Esophagus (tissue), 2 donors: Measurements from ENCODE around the gene OR1F1. TPM values are rescaled to one million over a fixed set of nuclear protein-coding genes. Genes with fewer than 3 reads are reported as not detected.
"Not testable (repeated sequence)": the region's sequence is repeated elsewhere in the genome, so short reads cannot be mapped to it uniquely, and the experiment has no call there.

ENCODE experiments used
- H3K27ac ChIP-seq, 2 donors: one replicate each; pipeline ENCODE4 v1.5.1; 2013; ENCODE audit warnings: low read depth in 2 of 2, mild to moderate bottlenecking in 2 of 2, inconsistent platforms in 1 of 2, low read length in 1 of 2, moderate library complexity in 1 of 2
- H3K27me3 ChIP-seq, 2 donors: one replicate each; pipeline ENCODE4 v1.6.1; 2013; ENCODE audit warnings: low read length in 2 of 2, control low read depth in 1 of 2, mild to moderate bottlenecking in 1 of 2; ENCODE audit not compliant: insufficient read depth in 2 of 2, control insufficient read depth in 1 of 2
- H3K36me3 ChIP-seq, 2 donors: one replicate each; pipeline ENCODE4 v1.6.1; 2013; ENCODE audit warnings: low read length in 1 of 2; ENCODE audit not compliant: control insufficient read depth in 2 of 2, insufficient read depth in 2 of 2
- H3K4me1 ChIP-seq, 2 donors: one replicate each; pipeline ENCODE4 v1.6.1; 2013; ENCODE audit warnings: low read length in 1 of 2; ENCODE audit not compliant: control insufficient read depth in 2 of 2, insufficient read depth in 2 of 2
- H3K4me3 ChIP-seq, 2 donors: one replicate each; pipeline ENCODE4 v1.5.1; 2013; ENCODE audit warnings: low read length in 2 of 2, mild to moderate bottlenecking in 2 of 2, low read depth in 1 of 2, moderate library complexity in 1 of 2
- H3K9me3 ChIP-seq, 2 donors: one replicate each; pipeline ENCODE4 v1.6.1; 2013; ENCODE audit warnings: mild to moderate bottlenecking in 2 of 2, low read depth in 1 of 2, low read length in 1 of 2, moderate library complexity in 1 of 2; ENCODE audit not compliant: control insufficient read depth in 2 of 2, insufficient read depth in 1 of 2
- WGBS, 2 donors: extraction: QIAGEN DNeasy Blood & Tissue Kit; methylation state at CpG; one replicate each; pipeline ENCODE4 v1.1.7; 2013; 5-methylcytosine and 5-hydroxymethylcytosine counted together
- polyA plus RNA-seq, 2 donors: library from polyadenylated mRNA; stranded (reverse); fragments of 200-250 nt; gene quantifications; one replicate each; pipeline ENCODE4 v1.2.3, GENCODE V29; 2013
- donor health status: healthy with polysubstance abuse.
- donor health status: Bipolar disorder and iron deficiency.

The OR1F1 gene
- polyA plus RNA-seq, 2 donors = not detected

- 20 to 22% methylated on average over 41 of the region's 41 CpGs for WGBS, 2 donors
- H3K4me1 ChIP-seq = peaks cover 13% of the 10 kb centered on the region in 2 donors
- peaks cover 0 to 16% of the 10 kb centered on the region in 2 donors for H3K27me3 ChIP-seq
- H3K27ac ChIP-seq = no peak overlapping the region
- no peaks in the 10 kb centered on the region for H3K36me3 ChIP-seq
- H3K9me3 ChIP-seq = no peaks in the 10 kb centered on the region
- no peak overlapping the region for H3K4me3 ChIP-seq
These were observed 16.0 kb upstream of the OR1F1 start for GRCh38 chr16:3171855-3172593.

GRCh38 chr16:3173892-3174617 lies 13.9 kb upstream of the OR1F1 start:
- Histone ChIP-seq H3K4me1 (peaks cover 10 to 13% of the 10 kb centered on the region in 2 donors), H3K27me3 (peaks cover 0 to 16% of the 10 kb centered on the region in 2 donors), H3K27ac (no peak overlapping the region), H3K9me3 (no peaks in the 10 kb centered on the region), H3K36me3 (no peaks in the 10 kb centered on the region), H3K4me3 (no peak overlapping the region)
- 8 to 10% methylated on average over 24 of the region's 24 CpGs for WGBS, 2 donors

- WGBS, 2 donors = 21 to 29% methylated on average over 28 of the region's 28 CpGs
- no peak overlapping the region for H3K4me3 ChIP-seq
- H3K9me3 ChIP-seq = no peaks in the 10 kb centered on the region
- H3K36me3 ChIP-seq = no peaks in the 10 kb centered on the region
- H3K4me1 ChIP-seq = peaks cover 10 to 13% of the 10 kb centered on the region in 2 donors
- H3K27me3 ChIP-seq = peaks cover 3 to 17% of the 10 kb centered on the region in 2 donors
- H3K27ac ChIP-seq = no peak overlapping the region
These were observed 13.3 kb upstream of the OR1F1 start for GRCh38 chr16:3174618-3175148.

DNA sequence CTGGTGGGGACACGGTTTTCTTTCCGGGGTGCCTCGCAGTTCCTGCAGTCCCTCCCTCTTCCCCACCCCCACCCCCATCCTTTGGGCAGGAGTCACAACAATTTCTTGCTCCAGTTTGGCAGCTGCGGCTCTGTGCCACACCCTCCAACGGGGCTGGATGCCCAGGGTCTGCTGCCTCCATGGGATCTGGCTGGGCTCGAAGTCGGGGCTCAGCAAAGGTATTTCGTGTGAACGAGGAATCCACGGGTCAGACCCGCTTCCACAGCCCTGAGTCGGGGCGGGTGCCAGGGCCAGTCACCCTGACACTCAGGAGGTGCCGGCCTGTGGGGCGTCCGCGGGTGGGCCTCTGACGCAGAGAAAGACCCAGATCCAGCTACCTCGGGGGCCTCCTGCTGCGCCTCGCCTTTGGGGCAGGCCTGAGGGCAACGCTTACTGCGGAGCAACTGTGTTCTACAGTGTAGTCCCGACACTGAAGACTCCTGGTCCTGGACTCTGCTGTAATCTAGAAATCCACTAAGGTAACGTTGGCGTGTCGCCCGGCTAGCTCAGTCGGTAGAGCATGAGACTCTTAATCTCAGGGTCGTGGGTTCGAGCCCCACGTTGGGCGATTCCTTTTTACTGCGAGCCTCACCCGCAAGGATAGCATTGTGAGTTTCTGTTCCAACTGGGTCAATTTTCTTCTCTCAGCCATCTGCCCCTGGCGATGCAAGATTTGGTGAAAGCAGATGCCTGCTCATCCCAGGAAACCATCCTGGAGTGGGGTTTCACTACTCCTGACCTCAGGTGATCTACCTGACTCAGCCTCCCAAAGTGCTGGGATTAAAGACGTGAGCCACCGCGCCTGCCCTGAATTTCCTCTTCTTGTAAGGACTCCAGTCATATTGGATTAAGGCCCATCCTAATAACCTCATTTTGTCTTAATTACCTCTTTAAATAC lies 12.6 kb upstream of the OR1F1 start:
- 13 to 16% methylated on average over 39 of the region's 39 CpGs for WGBS, 2 donors
- Histone ChIP-seq H3K9me3 (no peaks in the 10 kb centered on the region), H3K4me3 (no peak overlapping the region), H3K4me1 (peaks cover 7 to 11% of the 10 kb centered on the region in 2 donors), H3K27ac (no peak overlapping the region), H3K27me3 (peaks cover 5 to 24% of the 10 kb centered on the region in 2 donors), H3K36me3 (no peaks in the 10 kb centered on the region)

GRCh38 chr16:3179651-3180050 lies 8.4 kb upstream of the OR1F1 start:
- Histone ChIP-seq H3K27me3 (peaks cover 5 to 35% of the 10 kb centered on the region in 2 donors), H3K27ac (no peak overlapping the region), H3K4me1 (peaks cover 7 to 8% of the 10 kb centered on the region in 2 donors), H3K36me3 (no peaks in the 10 kb centered on the region), H3K4me3 (no peak overlapping the region), H3K9me3 (no peaks in the 10 kb centered on the region)
- WGBS, 2 donors = 74 to 77% methylated on average over 8 of the region's 8 CpGs

DNA sequence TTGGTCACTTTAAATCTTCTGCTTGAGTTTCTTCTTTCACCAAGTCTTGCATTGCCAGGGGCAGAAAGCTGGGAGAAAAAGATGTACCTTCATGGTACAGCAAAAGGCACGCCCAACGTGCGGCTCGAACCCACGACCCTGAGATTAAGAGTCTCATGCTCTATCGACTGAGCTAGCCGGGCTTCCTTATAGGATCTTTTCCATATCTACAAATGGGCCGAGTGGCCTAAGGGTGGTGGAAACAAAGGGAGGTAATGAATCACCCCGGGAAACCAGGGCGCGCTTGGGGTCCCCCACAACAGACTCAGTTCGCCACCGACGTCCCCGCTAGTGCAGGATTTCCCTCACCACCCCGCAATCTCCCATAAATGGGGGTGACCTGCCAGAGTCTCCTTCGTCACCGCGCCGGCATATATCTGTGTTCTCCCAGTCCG lies 7.5 kb upstream of the OR1F1 start:
- Histone ChIP-seq H3K27me3 (peaks cover 5 to 30% of the 10 kb centered on the region in 2 donors), H3K4me1 (peaks cover 3 to 8% of the 10 kb centered on the region in 2 donors), H3K27ac (no peak overlapping the region), H3K4me3 (no peak overlapping the region), H3K36me3 (no peaks in the 10 kb centered on the region), H3K9me3 (no peaks in the 10 kb centered on the region)
- WGBS, 2 donors = 28 to 54% methylated on average over 21 of the region's 21 CpGs

GRCh38 chr16:3182293-3182607 lies 5.8 kb upstream of the OR1F1 start:
- 39 to 41% methylated on average over 8 of the region's 8 CpGs for WGBS, 2 donors

GRCh38 chr16:3182608-3183444 lies 5.2 kb upstream of the OR1F1 start:
- 2% methylated on average over 71 to 72 of the region's 72 CpGs for WGBS, 2 donors
- Histone ChIP-seq H3K36me3 (no peaks in the 10 kb centered on the region), H3K4me1 (peaks cover 2 to 8% of the 10 kb centered on the region in 2 donors), H3K27ac (no peak overlapping the region), H3K4me3 (peak overlapping the region; percentile 34 to 41), H3K9me3 (no peaks in the 10 kb centered on the region), H3K27me3 (peaks cover 5 to 30% of the 10 kb centered on the region in 2 donors)

More at GRCh38 chr16:3182293-3182607, 5.8 kb upstream of the OR1F1 start:
- not testable (repeated sequence) for H3K27ac ChIP-seq, H3K36me3 ChIP-seq, H3K9me3 ChIP-seq, H3K4me1 ChIP-seq
- Histone ChIP-seq H3K4me3 (peak overlapping the region in 1 of 2 donors; percentile 41), H3K27me3 (peaks cover 5 to 30% of the 10 kb centered on the region in 2 donors)
